Prostate gland (tissue), 2 donors: ENCODE results near the gene OR5M11.

Experiments
- CTCF ChIP-seq, 4 experiments: fragments of 200-600 bp in 2 of 4; fragments of 450-650 bp in 2 of 4; sonication (generic) in 2 of 4; IDR thresholded peaks; 1 replicate in 3 of 4; 2 replicates in 1 of 4; pipeline ENCODE4 v1.5.1; 2016 to 2019; ENCODE audit warnings: antibody characterized with exemption in 4 of 4, mild to moderate bottlenecking in 2 of 4, moderate library complexity in 2 of 4
- POLR2AphosphoS5 ChIP-seq: sonication (generic); formaldehyde crosslinking; IDR thresholded peaks from one replicate; pipeline ENCODE4 v1.6.1; 2017; ENCODE audit warnings: antibody characterized with exemption

GRCh38 chr11:56543157-56543556 is at the start of gene OR5M11:
- no peak for TF ChIP-seq POLR2AphosphoS5
- TF ChIP-seq CTCF (IDR thresholded peaks at IDR 0.05): no peak
